HL-60/S4 (cell line): ENCODE measurements around the gene TBCEL.
"Not testable (repeated sequence)": the region's sequence is repeated elsewhere in the genome, so short reads cannot be mapped to it uniquely, and the experiment has no call there.

Experiments used
- in situ Hi-C: fragments of 300-500 bp; cut with MboI; formaldehyde crosslinking; loops from 2 replicates; pipeline ENCODE4 v1.14.3; 2022; ENCODE audit warnings: low sequenced_read_pairs

Gene TBCEL

GRCh38 chr11:121024989-121025388, 1.1 kb downstream of the TBCEL start:
- in situ Hi-C loops = no loop called here

GRCh38 chr11:121029153-121029552, 5.3 kb downstream of the TBCEL start:
- in situ Hi-C loops = no loop called here

GRCh38 chr11:121029813-121030445, 6.0 kb downstream of the TBCEL start:
- in situ Hi-C loops = no loop called here

GRCh38 chr11:121031167-121031566, 7.3 kb downstream of the TBCEL start:
- in situ Hi-C loops = no loop called here

- in situ Hi-C loops = not testable (repeated sequence)
Measured at GRCh38 chr11:121031648-121032047, 7.7 kb downstream of the TBCEL start.

GRCh38 chr11:121032546-121032945, 8.6 kb downstream of the TBCEL start:
- in situ Hi-C loops = no loop called here

GRCh38 chr11:121033635-121034034, 9.7 kb downstream of the TBCEL start:
- in situ Hi-C loops = no loop called here

GRCh38 chr11:121035169-121035755, 11.4 kb downstream of the TBCEL start:
- in situ Hi-C loops = no loop called here

GRCh38 chr11:121035780-121036179, 11.9 kb downstream of the TBCEL start:
- in situ Hi-C loops = no loop called here

- in situ Hi-C loops = no loop called here
Measured at GRCh38 chr11:121037016-121037415, 13.1 kb downstream of the TBCEL start.

- in situ Hi-C loops = no loop called here
Measured at GRCh38 chr11:121038648-121039409, 14.9 kb downstream of the TBCEL start.

GRCh38 chr11:121039971-121040613, 16.2 kb downstream of the TBCEL start:
- in situ Hi-C loops = no loop called here

GRCh38 chr11:121040614-121041002, 16.7 kb downstream of the TBCEL start:
- in situ Hi-C loops = no loop called here

- in situ Hi-C loops = no loop called here
Measured at GRCh38 chr11:121041072-121041471, 17.2 kb downstream of the TBCEL start.

- in situ Hi-C loops = no loop called here
Measured at GRCh38 chr11:121042296-121042695, 18.4 kb downstream of the TBCEL start.

GRCh38 chr11:121047926-121048325, 24.0 kb downstream of the TBCEL start:
- in situ Hi-C loops = no loop called here

- in situ Hi-C loops = no loop called here
Measured at GRCh38 chr11:121048464-121049233, 24.7 kb downstream of the TBCEL start.

- in situ Hi-C loops = no loop called here
Measured at GRCh38 chr11:121053244-121053643, 29.3 kb downstream of the TBCEL start.

GRCh38 chr11:121054266-121054665, 30.4 kb downstream of the TBCEL start:
- in situ Hi-C loops = no loop called here

- in situ Hi-C loops = no loop called here
Measured at GRCh38 chr11:121055076-121055475, 31.2 kb downstream of the TBCEL start.

GRCh38 chr11:121057922-121058321, 34.0 kb downstream of the TBCEL start:
- in situ Hi-C loops = no loop called here
